ENCODE measurements around the gene BACE1-AS.
"Not testable (repeated sequence)": the region's sequence is repeated elsewhere in the genome, so short reads cannot be mapped to it uniquely, and the experiment has no call there.

The BACE1-AS gene

GRCh38 chr11:117290809-117291396 is at the start of gene BACE1-AS:
TSS of gene BACE1-AS (plus strand) at chr11:117291346.
- ATAC-seq (no peak), DNase-seq (no peak)

GRCh38 chr11:117248341-117248740 is 42.8 kb upstream of the BACE1-AS start:
- no peak for DNase-seq
- ATAC-seq, result no peak

- ATAC-seq (no peak), DNase-seq (no peak)
These were observed 41.6 kb upstream of the BACE1-AS start for GRCh38 chr11:117249571-117249970.

GRCh38 chr11:117251506-117251905 is 39.6 kb upstream of the BACE1-AS start:
- no peak for ATAC-seq
- DNase-seq, result no peak

- DNase-seq (no peak), ATAC-seq (no peak)
These were observed 35.2 kb upstream of the BACE1-AS start for GRCh38 chr11:117255966-117256365.

- peak; percentile 68 for ATAC-seq
- DNase-seq, result no peak
These were observed 34.6 kb upstream of the BACE1-AS start for GRCh38 chr11:117256573-117256972.

GRCh38 chr11:117258576-117258975 is 32.6 kb upstream of the BACE1-AS start:
- ATAC-seq, result no peak
- DNase-seq, result no peak

- ATAC-seq (no peak), DNase-seq (no peak)
These were observed 31.7 kb upstream of the BACE1-AS start for GRCh38 chr11:117259417-117259816.

- ATAC-seq, DNase-seq: not testable (repeated sequence)
These were observed 26.4 kb upstream of the BACE1-AS start for GRCh38 chr11:117264624-117265323.

- ATAC-seq, result no peak
- DNase-seq, result no peak
These were observed 25.4 kb upstream of the BACE1-AS start for GRCh38 chr11:117265745-117266144.

- ATAC-seq (no peak), DNase-seq (no peak)
These were observed 21.3 kb upstream of the BACE1-AS start for GRCh38 chr11:117269856-117270255.

GRCh38 chr11:117271208-117271607 is 19.9 kb upstream of the BACE1-AS start:
- DNase-seq (no peak), ATAC-seq (no peak)

GRCh38 chr11:117272175-117272574 is 19.0 kb upstream of the BACE1-AS start:
- not testable (repeated sequence) for DNase-seq, ATAC-seq

- no peak for ATAC-seq
- DNase-seq, result no peak
These were observed 17.4 kb upstream of the BACE1-AS start for GRCh38 chr11:117273550-117274289.

- DNase-seq, result no peak
- ATAC-seq, result no peak
These were observed 12.8 kb upstream of the BACE1-AS start for GRCh38 chr11:117278347-117278746.

GRCh38 chr11:117279711-117280376 is 11.3 kb upstream of the BACE1-AS start:
- DNase-seq (no peak), ATAC-seq (no peak)

GRCh38 chr11:117281159-117281558 is 10.0 kb upstream of the BACE1-AS start:
- no peak for ATAC-seq

GRCh38 chr11:117281869-117282268 is 9.3 kb upstream of the BACE1-AS start:
- DNase-seq (no peak), ATAC-seq (no peak)

More at GRCh38 chr11:117281159-117281558, 10.0 kb upstream of the BACE1-AS start:
- no peak for DNase-seq

GRCh38 chr11:117282956-117283355 is 8.2 kb upstream of the BACE1-AS start:
- ATAC-seq, result no peak
- no peak for DNase-seq

- DNase-seq (no peak), ATAC-seq (no peak)
These were observed 7.1 kb upstream of the BACE1-AS start for GRCh38 chr11:117284053-117284452.

- ATAC-seq (no peak), DNase-seq (no peak)
These were observed 4.6 kb upstream of the BACE1-AS start for GRCh38 chr11:117286588-117286987.

GRCh38 chr11:117287668-117288067 is 3.5 kb upstream of the BACE1-AS start:
- no peak for ATAC-seq
- no peak for DNase-seq

- no peak for DNase-seq
- ATAC-seq, result no peak
These were observed 1.4 kb upstream of the BACE1-AS start for GRCh38 chr11:117289795-117290194.
